Lung microvascular endothelial cell (primary cell): ENCODE results near the gene PHACTR1. TPM values are rescaled to one million over a fixed set of nuclear protein-coding genes. Genes with fewer than 3 reads are reported as not detected.
A peak's percentile ranks its signal among the peaks of the same experiment; 100 is the strongest.

ENCODE experiments used
- DNase-seq, 2 donors: peaks; one replicate each; pipeline versions ENCODE4 v3.0.0 to v3.0.0-alpha.2; 2010; ENCODE audit warnings: low read depth in 2 of 2
- total RNA-seq: library from RNA; depleted of rRNA; stranded (reverse); fragments of >200 nt; gene quantifications from 2 replicates; pipeline ENCODE4 v1.2.1, GENCODE V29; 2014

The PHACTR1 gene
- total RNA-seq, 1 donor from 2014 or later: 0.40 TPM

- no peak for DNase-seq
Observed at GRCh38 chr6:13025893-13026499, 309.4 kb downstream of the PHACTR1 start.

- no peak for DNase-seq
Observed at GRCh38 chr6:13026557-13026956, 310.0 kb downstream of the PHACTR1 start.

GRCh38 chr6:13027207-13027606, 310.6 kb downstream of the PHACTR1 start:
- DNase-seq: no peak

DNA sequence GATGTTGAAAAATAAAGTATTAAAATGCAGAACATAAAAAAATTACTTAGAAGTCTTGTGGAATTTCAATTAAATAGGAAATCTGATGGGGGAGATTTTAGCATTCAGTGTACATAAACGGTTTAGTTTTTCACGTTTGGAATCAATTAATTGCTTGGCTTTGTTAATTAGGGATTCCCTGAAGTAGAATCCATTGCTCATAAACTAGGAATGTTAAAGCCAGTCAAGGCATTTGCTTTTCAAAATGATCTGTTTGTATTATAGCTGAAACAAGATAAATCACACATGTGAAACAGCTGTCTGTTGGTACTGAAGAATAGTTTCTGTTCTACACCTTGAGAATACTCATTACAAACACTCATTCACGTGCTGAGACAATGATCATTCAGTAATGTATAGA, 313.8 kb downstream of the PHACTR1 start:
- DNase-seq: no peak

GRCh38 chr6:13032566-13032965, 316.0 kb downstream of the PHACTR1 start:
- no peak for DNase-seq

GRCh38 chr6:13033145-13033544, 316.6 kb downstream of the PHACTR1 start:
- no peak for DNase-seq

DNA sequence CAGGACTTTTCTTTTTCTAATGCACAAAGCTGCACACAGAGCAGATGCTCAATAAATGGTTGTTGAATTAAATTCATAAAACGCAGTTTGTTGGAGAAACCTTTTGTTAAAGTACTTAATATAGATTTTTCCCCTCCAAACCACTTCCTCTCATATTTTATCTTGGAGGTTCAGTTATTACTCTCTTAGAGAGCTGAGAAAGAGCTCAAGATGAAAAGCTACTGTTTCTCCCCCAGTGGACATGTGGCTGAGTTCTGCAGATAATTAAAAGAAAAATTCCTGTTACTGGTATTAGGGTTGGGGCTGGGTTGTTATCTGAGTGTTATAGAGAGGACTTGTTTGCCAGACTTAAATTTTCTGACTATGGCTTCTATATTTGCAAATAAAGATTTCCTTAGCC, 317.7 kb downstream of the PHACTR1 start:
- no peak for DNase-seq

DNA sequence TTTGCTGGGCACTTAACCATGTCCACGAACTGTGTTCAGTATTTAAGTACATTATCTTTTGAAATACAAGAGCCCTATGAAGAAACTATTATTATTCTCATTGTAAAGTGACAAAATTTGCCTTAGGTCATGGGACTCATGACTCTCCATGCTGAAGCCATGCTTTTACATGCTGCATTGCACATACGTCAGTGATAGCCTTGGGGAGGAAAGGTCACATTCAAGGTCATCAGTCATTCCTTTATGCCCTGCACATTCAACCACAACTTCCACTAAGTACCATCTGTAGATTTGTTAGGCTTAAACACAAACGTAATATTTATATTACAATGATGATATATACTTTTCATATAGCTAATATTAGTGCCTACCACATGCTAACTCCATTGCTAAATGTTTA, 319.0 kb downstream of the PHACTR1 start:
- no peak for DNase-seq

DNA sequence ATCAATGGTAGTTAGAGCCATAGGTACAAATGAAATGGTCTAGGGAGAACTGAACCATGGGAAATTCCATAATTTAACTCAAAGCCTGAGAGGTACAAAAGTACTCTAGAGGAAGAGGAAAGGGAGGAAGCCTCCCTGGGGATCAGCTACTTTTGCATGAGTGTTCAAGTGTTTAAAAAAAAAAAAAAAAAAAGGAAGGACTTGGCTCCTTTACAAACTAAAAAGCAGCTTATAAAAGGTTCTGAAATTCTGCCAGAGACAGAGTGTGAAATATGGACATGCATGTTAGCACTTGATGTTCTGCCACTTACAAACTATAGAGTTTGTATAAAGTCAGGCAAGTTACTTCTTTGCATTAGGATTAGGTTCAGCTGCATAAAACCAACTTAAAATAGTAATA, 321.7 kb downstream of the PHACTR1 start:
- DNase-seq: no peak

GRCh38 chr6:13038741-13039190, 322.2 kb downstream of the PHACTR1 start:
- DNase-seq: peak; percentile 38 to 43

GRCh38 chr6:13044390-13044789, 327.8 kb downstream of the PHACTR1 start:
- peak; percentile 5 to 31 for DNase-seq

GRCh38 chr6:13044896-13045295, 328.3 kb downstream of the PHACTR1 start:
- no peak for DNase-seq

GRCh38 chr6:13045676-13046075, 329.1 kb downstream of the PHACTR1 start:
- DNase-seq: no peak

- DNase-seq: no peak
Observed at GRCh38 chr6:13046084-13046483, 329.5 kb downstream of the PHACTR1 start.

GRCh38 chr6:13048113-13048512, 331.5 kb downstream of the PHACTR1 start:
- no peak for DNase-seq

DNA sequence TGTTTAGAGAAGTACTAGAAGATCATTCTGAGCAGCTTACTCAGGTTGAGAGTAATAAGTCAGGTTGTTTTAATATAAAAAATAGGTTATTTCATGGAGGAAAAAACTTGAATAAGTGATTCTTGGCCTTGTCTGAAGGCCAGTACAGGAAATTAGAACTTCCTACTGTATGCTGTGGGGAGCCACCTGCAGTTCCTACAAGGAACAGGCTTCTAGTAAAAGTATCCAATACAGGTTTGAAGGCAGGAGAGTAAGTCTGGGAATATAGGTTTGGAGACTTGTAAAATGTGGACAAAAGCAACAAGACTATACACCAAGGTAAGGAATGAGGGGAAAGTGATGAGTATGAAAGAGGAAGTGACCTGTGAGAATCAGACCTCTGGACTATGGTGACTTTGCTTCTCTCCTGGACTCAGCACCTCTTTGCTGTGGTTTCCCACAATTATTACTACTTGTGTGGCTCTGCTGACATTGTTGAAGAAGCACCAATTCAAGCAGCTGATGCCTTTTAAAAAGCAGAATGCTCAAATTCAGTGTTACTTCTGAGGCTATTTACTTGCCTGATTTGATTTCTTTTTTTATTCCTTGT, 333.2 kb downstream of the PHACTR1 start:
- DNase-seq: peak in 1 of 2 donors; percentile 38

GRCh38 chr6:13053006-13053461, 336.5 kb downstream of the PHACTR1 start:
- DNase-seq: no peak

- no peak for DNase-seq
Observed at GRCh38 chr6:13058051-13058450, 341.5 kb downstream of the PHACTR1 start.

GRCh38 chr6:13059026-13059425, 342.5 kb downstream of the PHACTR1 start:
- no peak for DNase-seq

- DNase-seq: no peak
Observed at GRCh38 chr6:13063300-13063918, 346.8 kb downstream of the PHACTR1 start.

DNA sequence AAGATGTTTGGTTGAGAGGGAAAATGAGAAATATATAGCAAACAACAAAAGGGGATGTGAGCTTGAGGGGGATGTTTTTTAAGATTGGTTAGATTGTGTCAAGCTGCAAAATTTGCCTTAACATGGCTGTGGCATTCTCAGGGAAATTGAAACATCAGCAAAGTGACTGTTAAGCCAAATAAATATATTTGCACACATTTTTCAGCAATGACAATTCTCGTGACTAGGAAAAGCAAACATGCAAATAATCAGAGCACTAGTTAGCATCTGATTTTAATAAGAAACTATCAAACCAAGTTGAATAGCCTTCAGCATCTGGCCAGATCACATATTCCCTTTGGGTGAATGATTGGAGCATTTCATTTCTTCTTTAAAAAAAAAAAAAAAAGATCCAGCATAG, 349.0 kb downstream of the PHACTR1 start:
- no peak for DNase-seq

GRCh38 chr6:13066050-13066449, 349.5 kb downstream of the PHACTR1 start:
- DNase-seq: no peak

DNA sequence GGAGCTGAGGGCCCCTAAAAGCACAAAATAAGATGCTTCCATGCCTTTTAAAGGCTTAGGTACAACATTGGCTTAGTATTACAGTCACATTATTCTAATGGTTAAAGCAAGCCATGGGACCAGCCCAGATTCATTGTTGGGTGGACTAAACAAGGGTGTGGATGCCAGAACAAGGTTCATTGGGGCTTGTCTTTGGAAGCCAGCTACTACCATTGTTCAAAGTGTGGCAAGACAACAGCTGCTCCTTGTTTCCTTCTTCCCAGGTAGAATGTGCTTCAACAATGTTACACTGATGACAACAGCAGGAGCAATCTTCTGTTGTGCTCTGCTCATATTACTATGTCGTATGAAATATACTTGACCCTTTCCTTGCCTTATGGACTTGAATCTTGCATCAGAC, 350.3 kb downstream of the PHACTR1 start:
- no peak for DNase-seq
